ENCODE results near the gene LATS1.

Gene LATS1

DNA sequence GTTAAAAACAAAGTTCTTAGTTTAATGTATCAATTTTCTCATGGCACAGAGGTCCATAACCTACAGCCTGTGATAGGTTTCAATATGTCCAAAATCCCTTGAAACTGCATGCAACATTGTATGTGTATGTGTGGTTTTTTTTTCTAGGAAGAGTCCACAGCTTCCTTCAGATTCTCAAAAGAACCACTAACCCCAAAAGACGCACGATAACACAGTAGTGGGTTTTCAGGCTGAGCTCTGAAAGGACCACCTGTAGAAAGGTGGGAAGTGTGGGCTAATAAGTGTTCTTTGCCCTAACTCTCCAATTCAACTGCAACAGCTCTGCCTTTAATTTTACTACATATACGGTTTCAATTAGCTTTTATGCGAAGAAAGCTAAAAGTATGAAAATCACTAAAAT is 57.9 kb downstream of the LATS1 start:
- H3K4me3 ChIP-seq (ENCODE audit: low read depth, low read length): no peak overlapping the region
- TF ChIP-seq, protein P1, sequence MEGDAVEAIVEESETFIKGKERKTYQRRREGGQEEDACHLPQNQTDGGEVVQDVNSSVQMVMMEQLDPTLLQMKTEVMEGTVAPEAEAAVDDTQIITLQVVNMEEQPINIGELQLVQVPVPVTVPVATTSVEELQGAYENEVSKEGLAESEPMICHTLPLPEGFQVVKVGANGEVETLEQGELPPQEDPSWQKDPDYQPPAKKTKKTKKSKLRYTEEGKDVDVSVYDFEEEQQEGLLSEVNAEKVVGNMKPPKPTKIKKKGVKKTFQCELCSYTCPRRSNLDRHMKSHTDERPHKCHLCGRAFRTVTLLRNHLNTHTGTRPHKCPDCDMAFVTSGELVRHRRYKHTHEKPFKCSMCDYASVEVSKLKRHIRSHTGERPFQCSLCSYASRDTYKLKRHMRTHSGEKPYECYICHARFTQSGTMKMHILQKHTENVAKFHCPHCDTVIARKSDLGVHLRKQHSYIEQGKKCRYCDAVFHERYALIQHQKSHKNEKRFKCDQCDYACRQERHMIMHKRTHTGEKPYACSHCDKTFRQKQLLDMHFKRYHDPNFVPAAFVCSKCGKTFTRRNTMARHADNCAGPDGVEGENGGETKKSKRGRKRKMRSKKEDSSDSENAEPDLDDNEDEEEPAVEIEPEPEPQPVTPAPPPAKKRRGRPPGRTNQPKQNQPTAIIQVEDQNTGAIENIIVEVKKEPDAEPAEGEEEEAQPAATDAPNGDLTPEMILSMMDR (IDR thresholded peaks at IDR 0.05; ENCODE audit: low read depth, low read length): no peak
- no peaks in the 10 kb centered on the region for H3K27me3 ChIP-seq
- no peaks in the 10 kb centered on the region; the same call in 1 of the 2 replicates for H3K4me1 ChIP-seq
- peaks cover 27% of the 10 kb centered on the region for H3K36me3 ChIP-seq
- H3K9me3 ChIP-seq: no peaks in the 10 kb centered on the region
- DNase-seq: no peak

DNA sequence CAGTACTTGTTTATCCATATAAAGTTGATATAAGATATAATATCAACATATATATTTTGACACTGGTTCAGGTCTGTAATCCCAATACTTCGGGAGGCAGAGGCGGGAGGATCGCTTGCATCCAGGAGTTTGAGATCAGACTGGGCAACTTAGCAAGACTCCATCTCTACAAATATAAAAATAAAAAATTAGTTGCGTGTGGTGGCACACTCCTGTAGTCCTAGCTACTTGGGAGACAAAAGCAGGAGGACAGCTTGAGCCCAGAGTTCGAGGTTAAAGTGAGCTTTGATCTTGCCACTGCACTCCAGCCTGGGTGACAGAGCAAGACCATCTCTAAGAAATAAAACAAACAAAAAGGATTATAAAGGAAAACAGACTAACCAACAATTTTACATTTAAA is 60.5 kb downstream of the LATS1 start:
- Histone ChIP-seq H3K9me3 (no peaks in the 10 kb centered on the region), H3K36me3 (peaks cover 15% of the 10 kb centered on the region; the same call in 1 of the 2 replicates), H3K4me3 (ENCODE audit: low read depth, low read length) (no peak overlapping the region), H3K4me1 (no peaks in the 10 kb centered on the region; the same call in 1 of the 2 replicates), H3K27me3 (no peaks in the 10 kb centered on the region)
- TF ChIP-seq, protein P1 (IDR thresholded peaks at IDR 0.05; ENCODE audit: low read depth, low read length): no peak
- no peak for DNase-seq

DNA sequence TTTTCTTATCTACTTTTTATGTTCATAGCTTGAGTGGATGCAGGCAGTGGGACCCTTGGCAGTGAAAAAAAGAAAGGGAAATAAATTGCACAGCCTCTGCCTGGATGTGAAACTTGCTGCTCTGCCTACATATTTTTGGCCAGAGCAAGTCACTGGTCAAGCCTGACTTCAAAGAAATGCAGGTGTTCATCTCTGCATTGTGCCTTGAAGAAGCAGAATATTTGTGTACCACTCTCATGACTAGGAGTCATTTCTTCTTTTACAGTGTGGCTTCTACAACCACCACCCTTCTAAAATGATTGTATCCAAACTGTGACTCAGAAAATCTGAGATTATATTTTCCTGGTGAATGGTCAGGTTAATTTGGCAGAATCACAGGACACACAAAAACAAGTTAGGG is 66.8 kb downstream of the LATS1 start:
- H3K36me3 ChIP-seq: no peaks in the 10 kb centered on the region
- no peak overlapping the region for H3K4me3 ChIP-seq (ENCODE audit: low read depth, low read length)
- no peaks in the 10 kb centered on the region for H3K27me3 ChIP-seq
- no peaks in the 10 kb centered on the region; the same call in 1 of the 2 replicates for H3K4me1 ChIP-seq
- DNase-seq: no peak
- no peaks in the 10 kb centered on the region for H3K9me3 ChIP-seq
- TF ChIP-seq, protein P1 (IDR thresholded peaks at IDR 0.05; ENCODE audit: low read depth, low read length): no peak

DNA sequence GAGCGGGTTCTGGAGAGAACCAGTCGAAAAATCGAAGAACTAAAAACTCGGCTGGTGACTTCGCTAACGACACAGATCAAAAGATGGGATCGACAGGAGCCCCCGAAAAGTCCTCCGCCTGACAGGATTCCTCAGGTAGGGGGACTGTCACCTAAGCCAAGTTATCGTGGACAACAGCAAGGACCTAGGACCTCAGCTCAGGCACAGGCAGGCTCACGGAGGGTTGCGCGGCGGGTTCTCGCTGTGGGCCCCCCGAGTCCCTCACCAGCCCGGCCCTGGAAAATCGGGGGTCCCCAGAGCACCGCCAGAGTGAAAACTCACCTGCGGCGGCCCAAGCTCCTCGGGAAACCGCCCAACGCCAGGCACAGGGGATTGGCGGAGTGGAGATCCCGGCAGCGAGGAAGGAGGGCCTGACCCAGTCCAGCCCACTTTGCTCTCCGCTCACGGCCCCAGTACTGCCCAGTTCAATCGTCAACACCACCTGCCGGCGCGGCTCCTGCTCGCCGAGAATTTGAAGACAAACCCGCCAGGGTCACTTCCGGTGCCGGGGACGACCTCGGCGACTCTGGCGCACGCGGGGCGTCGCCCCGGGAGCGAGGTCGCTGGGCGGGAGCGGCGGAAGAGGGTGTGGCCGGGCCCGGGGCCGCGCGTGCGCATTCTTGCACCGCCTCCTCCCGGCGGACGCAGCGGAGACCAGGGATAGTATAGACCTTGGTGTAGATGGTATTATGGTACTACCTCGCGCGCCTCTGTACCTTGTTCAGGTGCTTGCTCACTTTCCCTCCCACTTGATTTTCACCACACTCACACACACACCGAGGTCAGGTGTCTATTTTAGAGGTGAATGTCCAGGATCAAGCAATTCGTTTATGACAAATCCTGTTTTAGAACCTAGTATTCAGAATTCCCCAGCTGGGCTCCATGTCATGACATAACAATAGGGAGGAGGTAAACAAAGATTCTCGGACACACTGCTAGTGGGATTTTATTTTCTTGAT is 69.5 kb downstream of the LATS1 start, which contains the start of gene KATNA1:
Gene KATNA1 (minus strand): TSS at position 567 of the 998 bp plus-strand sequence. CDS start 10,167 bp downstream, outside the sequence.
- TF ChIP-seq, protein P1 (IDR thresholded peaks at IDR 0.05; ENCODE audit: low read depth, low read length): no peak
- H3K4me1 ChIP-seq: no peaks in the 10 kb centered on the region

DNA sequence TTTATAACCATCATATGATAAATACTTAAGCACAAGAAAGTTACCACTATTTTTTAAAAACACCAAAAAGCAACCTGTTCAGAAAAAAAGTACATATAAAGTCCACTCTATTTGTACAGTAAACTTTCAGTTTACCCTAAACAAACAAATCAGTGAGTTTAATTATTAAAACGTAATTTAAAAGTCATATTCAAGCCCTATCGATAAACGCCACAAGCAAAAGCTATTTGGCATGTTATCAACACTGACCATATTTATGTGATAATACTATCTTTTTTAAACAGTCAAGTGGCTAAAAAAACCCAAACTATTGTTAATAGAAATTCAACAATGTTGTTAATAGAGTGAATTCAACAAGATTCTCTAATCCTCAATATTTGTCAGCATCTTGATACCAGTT is 71.3 kb downstream of the LATS1 start:
- Histone ChIP-seq H3K4me1 (no peaks in the 10 kb centered on the region), H3K27me3 (no peaks in the 10 kb centered on the region), H3K9me3 (no peaks in the 10 kb centered on the region; the same call in 1 of the 2 replicates), H3K36me3 (no peaks in the 10 kb centered on the region), H3K4me3 (ENCODE audit: low read depth, low read length) (peak overlapping the region; percentile 73)
- TF ChIP-seq, protein P1 (IDR thresholded peaks at IDR 0.05; ENCODE audit: low read depth, low read length): no peak
- DNase-seq: no peak

More for the DNA sequence above, 69.5 kb downstream of the LATS1 start, which contains the start of gene KATNA1:
- peak; percentile 91 for DNase-seq
- Histone ChIP-seq H3K4me3 (ENCODE audit: low read depth, low read length) (peak within 1 kb of the TSS; percentile 73), H3K9me3 (no peaks in the 10 kb centered on the region; the same call in 1 of the 2 replicates), H3K36me3 (no peaks in the 10 kb centered on the region), H3K27me3 (no peaks in the 10 kb centered on the region)
